Prostate gland (tissue), 2 donors: ENCODE measurements around the gene SOX12.

ENCODE experiments used
- POLR2AphosphoS5 ChIP-seq: sonication (generic); formaldehyde crosslinking; IDR thresholded peaks from one replicate; pipeline ENCODE4 v1.6.1; 2017; ENCODE audit warnings: antibody characterized with exemption
- TF ChIP-seq, protein P1 (sequence below), 4 experiments: fragments of 200-600 bp in 2 of 4; fragments of 450-650 bp in 2 of 4; sonication (generic) in 2 of 4; IDR thresholded peaks; 1 replicate in 3 of 4; 2 replicates in 1 of 4; pipeline ENCODE4 v1.5.1; 2016 to 2019; ENCODE audit warnings: antibody characterized with exemption in 4 of 4, mild to moderate bottlenecking in 2 of 4, moderate library complexity in 2 of 4

DNA sequence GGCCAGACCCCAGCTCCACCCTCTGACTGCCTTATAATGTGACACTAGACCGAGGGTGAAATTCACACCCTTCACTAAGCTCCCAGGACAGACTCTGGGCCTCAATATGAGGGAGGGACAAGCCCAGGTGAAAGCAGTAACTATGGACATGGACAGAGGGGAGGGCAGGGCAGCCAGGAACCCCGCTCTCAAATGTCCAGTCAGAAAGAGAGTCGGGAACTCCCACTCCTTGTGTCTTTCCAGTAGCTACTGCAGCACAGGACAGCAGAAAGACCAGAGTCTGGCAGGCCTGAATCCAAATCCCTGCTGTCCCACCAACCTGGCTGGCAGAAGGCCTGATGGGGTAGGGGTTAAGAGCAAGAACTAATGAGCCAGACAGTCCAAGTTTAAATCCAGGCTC, 41.2 kb upstream of the SOX12 start:
- TF ChIP-seq, protein P1, sequence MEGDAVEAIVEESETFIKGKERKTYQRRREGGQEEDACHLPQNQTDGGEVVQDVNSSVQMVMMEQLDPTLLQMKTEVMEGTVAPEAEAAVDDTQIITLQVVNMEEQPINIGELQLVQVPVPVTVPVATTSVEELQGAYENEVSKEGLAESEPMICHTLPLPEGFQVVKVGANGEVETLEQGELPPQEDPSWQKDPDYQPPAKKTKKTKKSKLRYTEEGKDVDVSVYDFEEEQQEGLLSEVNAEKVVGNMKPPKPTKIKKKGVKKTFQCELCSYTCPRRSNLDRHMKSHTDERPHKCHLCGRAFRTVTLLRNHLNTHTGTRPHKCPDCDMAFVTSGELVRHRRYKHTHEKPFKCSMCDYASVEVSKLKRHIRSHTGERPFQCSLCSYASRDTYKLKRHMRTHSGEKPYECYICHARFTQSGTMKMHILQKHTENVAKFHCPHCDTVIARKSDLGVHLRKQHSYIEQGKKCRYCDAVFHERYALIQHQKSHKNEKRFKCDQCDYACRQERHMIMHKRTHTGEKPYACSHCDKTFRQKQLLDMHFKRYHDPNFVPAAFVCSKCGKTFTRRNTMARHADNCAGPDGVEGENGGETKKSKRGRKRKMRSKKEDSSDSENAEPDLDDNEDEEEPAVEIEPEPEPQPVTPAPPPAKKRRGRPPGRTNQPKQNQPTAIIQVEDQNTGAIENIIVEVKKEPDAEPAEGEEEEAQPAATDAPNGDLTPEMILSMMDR (IDR thresholded peaks at IDR 0.05): no peak
- no peak for TF ChIP-seq POLR2AphosphoS5
